ENCODE results near the gene TMEM30A. TPM values are rescaled to one million over a fixed set of nuclear protein-coding genes. Genes with fewer than 3 reads are reported as not detected.

TMEM30A gene
- total RNA-seq, 2 donors from 2014 or later = 45.6 to 47.3 TPM

- DNase-seq (ENCODE audit: low spot score) = no peak
- no peak overlapping the region for H3K27ac ChIP-seq
- no peaks in the 10 kb centered on the region for H3K27me3 ChIP-seq
- no peak overlapping the region for H3K4me3 ChIP-seq
- TF ChIP-seq CTCF (IDR thresholded peaks at IDR 0.05) = no peak
- no peaks in the 10 kb centered on the region for H3K4me1 ChIP-seq
- H3K9me3 ChIP-seq = no peaks in the 10 kb centered on the region
- H3K36me3 ChIP-seq = no peaks in the 10 kb centered on the region
Observed at GRCh38 chr6:75326557-75327258, 42.1 kb upstream of the TMEM30A start.

GRCh38 chr6:75318900-75319299 lies 34.3 kb upstream of the TMEM30A start:
- Histone ChIP-seq H3K9me3 (no peaks in the 10 kb centered on the region), H3K36me3 (peaks cover 13% of the 10 kb centered on the region), H3K4me3 (no peak overlapping the region), H3K27ac (no peak overlapping the region), H3K4me1 (peaks cover 0 to 16% of the 10 kb centered on the region in 2 donors), H3K27me3 (no peaks in the 10 kb centered on the region)
- DNase-seq (ENCODE audit: low spot score) = no peak
- no peak for TF ChIP-seq CTCF (IDR thresholded peaks at IDR 0.05)

GRCh38 chr6:75317503-75318206 lies 33.1 kb upstream of the TMEM30A start:
- peaks cover 0 to 16% of the 10 kb centered on the region in 2 donors for H3K4me1 ChIP-seq
- no peak for TF ChIP-seq CTCF (IDR thresholded peaks at IDR 0.05)
- no peak overlapping the region for H3K4me3 ChIP-seq
- no peak for DNase-seq (ENCODE audit: low spot score)
- no peaks in the 10 kb centered on the region for H3K9me3 ChIP-seq
- no peaks in the 10 kb centered on the region for H3K27me3 ChIP-seq
- peak overlapping the region; percentile 28 to 55 for H3K27ac ChIP-seq
- H3K36me3 ChIP-seq = peaks cover 26% of the 10 kb centered on the region

- no peak for TF ChIP-seq CTCF (IDR thresholded peaks at IDR 0.05)
- Histone ChIP-seq H3K9me3 (no peaks in the 10 kb centered on the region), H3K27me3 (no peaks in the 10 kb centered on the region), H3K36me3 (peaks cover 38% of the 10 kb centered on the region), H3K4me3 (no peak overlapping the region), H3K4me1 (peaks cover 0 to 16% of the 10 kb centered on the region in 2 donors), H3K27ac (no peak overlapping the region)
- no peak for DNase-seq (ENCODE audit: low spot score)
Observed at GRCh38 chr6:75315978-75316377, 31.4 kb upstream of the TMEM30A start.

GRCh38 chr6:75308250-75308988 lies 23.8 kb upstream of the TMEM30A start:
- Histone ChIP-seq H3K9me3 (no peaks in the 10 kb centered on the region), H3K36me3 (peaks cover 27% of the 10 kb centered on the region), H3K4me1 (peaks cover 0 to 4% of the 10 kb centered on the region in 2 donors), H3K27me3 (no peaks in the 10 kb centered on the region), H3K27ac (no peak overlapping the region), H3K4me3 (no peak overlapping the region)
- no peak for DNase-seq (ENCODE audit: low spot score)
- TF ChIP-seq CTCF (IDR thresholded peaks at IDR 0.05) = no peak
